Smooth muscle cell (in vitro differentiated cells): ENCODE results near the gene ACOXL. TPM values are rescaled to one million over a fixed set of nuclear protein-coding genes. Genes with fewer than 3 reads are reported as not detected.

ENCODE experiments used
- DNase-seq: peaks from one replicate; lab custom pipeline; 2025; ENCODE audit not compliant: unreplicated experiment; lab: John Stamatoyannopoulos, UW
- H2AFZ ChIP-seq: fragments of 200-600 bp; sonication (generic); 2 replicates; pipeline ENCODE4 v1.6.0; 2016; ENCODE audit warnings: antibody characterized with exemption, low read depth, mild to moderate bottlenecking
- H3F3A ChIP-seq: fragments of 200-600 bp; sonication (generic); 2 replicates; pipeline ENCODE4 v1.6.0; 2017; ENCODE audit warnings: antibody characterized with exemption, low read depth
- H3K27ac ChIP-seq: fragments of 200-600 bp; sonication (generic); 2 replicates; pipeline ENCODE4 v1.5.1; 2016; ENCODE audit warnings: low read depth, mild to moderate bottlenecking
- H3K27me3 ChIP-seq: fragments of 200-600 bp; sonication (generic); 2 replicates; pipeline ENCODE4 v1.6.1; 2016; ENCODE audit warnings: low read depth, mild to moderate bottlenecking
- H3K36me3 ChIP-seq: fragments of 200-600 bp; sonication (generic); 2 replicates; pipeline ENCODE4 v1.5.1; 2016; ENCODE audit warnings: low read depth
- H3K4me1 ChIP-seq: fragments of 200-600 bp; sonication (generic); 2 replicates; pipeline ENCODE4 v1.5.1; 2016; ENCODE audit warnings: low read depth
- H3K4me2 ChIP-seq: fragments of 200-600 bp; sonication (generic); 2 replicates; pipeline ENCODE4 v1.6.0; 2016; ENCODE audit warnings: mild to moderate bottlenecking
- H3K4me3 ChIP-seq: fragments of 200-600 bp; sonication (generic); 2 replicates; pipeline ENCODE4 v1.5.1; 2016; ENCODE audit warnings: mild to moderate bottlenecking
- H3K79me2 ChIP-seq: fragments of 200-600 bp; sonication (generic); 2 replicates; pipeline ENCODE4 v1.6.0; 2016; ENCODE audit warnings: low read depth, mild to moderate bottlenecking
- H3K9ac ChIP-seq: fragments of 200-600 bp; sonication (generic); 2 replicates; pipeline ENCODE4 v1.6.0; 2016; ENCODE audit warnings: low read depth
- H3K9me3 ChIP-seq: fragments of 200-600 bp; sonication (generic); replicated peaks from 2 replicates; pipeline ENCODE4 v1.5.1; 2016; ENCODE audit warnings: low read depth
- H4K20me1 ChIP-seq: fragments of 200-600 bp; sonication (generic); 2 replicates; pipeline ENCODE4 v1.6.0; 2016; ENCODE audit warnings: low read depth
- WGBS: methylation state at CpG from one replicate; pipeline ENCODE4 v1.1.7; 2016; ENCODE audit warnings: low lambda C conversion rate; 5-methylcytosine and 5-hydroxymethylcytosine counted together
- polyA plus RNA-seq: library from polyadenylated mRNA; unstranded; fragments of >200 nt; fragmentation: Nextera tagmentation; extraction: Ambion mirVana; gene quantifications from 2 replicates; pipeline ENCODE4 v1.2.1, GENCODE V29; 2016
- total RNA-seq: library from RNA; depleted of rRNA; stranded (reverse); fragments of >200 nt; gene quantifications from 2 replicates; pipeline ENCODE4 v1.2.3, GENCODE V29; 2014
- TF ChIP-seq, protein P1 (sequence below): fragments of 200-600 bp; sonication (generic); IDR thresholded peaks from 2 replicates; pipeline ENCODE4 v1.5.1; 2017; ENCODE audit warnings: borderline replicate concordance, mild to moderate bottlenecking, antibody characterized with exemption; ENCODE audit not compliant: insufficient read depth, poor library complexity, severe bottlenecking

The ACOXL gene
- total and polyA plus RNA-seq, 2 experiments from 2014 or later, result not detected

DNA sequence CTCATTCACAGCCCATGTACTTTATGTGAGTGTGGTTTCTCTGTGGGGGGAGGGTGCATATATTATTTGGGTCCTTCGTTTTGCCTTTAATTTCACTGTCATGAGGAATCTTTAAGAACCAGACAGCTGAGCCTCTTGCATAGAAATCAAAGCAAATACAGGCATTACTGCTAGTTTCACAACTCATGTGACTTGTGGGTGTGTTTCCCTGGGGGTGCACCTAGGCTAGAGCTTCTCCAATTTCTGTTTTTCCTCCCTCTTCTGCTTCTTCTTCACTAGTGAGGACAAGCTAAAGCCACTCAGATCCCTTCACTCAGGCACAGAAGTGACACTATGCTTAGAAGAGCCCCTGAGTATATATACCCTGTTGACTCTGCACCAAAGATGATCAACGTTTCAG, 131.4 kb downstream of the ACOXL start:
- Histone ChIP-seq H3K27ac (no peak overlapping the region), H3F3A (no peaks in the 10 kb centered on the region), H4K20me1 (no peaks in the 10 kb centered on the region), H3K27me3 (peaks cover 38% of the 10 kb centered on the region), H3K9ac (no peak overlapping the region), H3K4me1 (peaks cover 5% of the 10 kb centered on the region), H2AFZ (no peak overlapping the region), H3K4me3 (no peak overlapping the region), H3K4me2 (no peak overlapping the region), H3K9me3 (no peaks in the 10 kb centered on the region), H3K79me2 (no peaks in the 10 kb centered on the region), H3K36me3 (no peaks in the 10 kb centered on the region)
- WGBS, result 93% methylated on average over 2 of the region's 2 CpGs
- TF ChIP-seq, protein P1, sequence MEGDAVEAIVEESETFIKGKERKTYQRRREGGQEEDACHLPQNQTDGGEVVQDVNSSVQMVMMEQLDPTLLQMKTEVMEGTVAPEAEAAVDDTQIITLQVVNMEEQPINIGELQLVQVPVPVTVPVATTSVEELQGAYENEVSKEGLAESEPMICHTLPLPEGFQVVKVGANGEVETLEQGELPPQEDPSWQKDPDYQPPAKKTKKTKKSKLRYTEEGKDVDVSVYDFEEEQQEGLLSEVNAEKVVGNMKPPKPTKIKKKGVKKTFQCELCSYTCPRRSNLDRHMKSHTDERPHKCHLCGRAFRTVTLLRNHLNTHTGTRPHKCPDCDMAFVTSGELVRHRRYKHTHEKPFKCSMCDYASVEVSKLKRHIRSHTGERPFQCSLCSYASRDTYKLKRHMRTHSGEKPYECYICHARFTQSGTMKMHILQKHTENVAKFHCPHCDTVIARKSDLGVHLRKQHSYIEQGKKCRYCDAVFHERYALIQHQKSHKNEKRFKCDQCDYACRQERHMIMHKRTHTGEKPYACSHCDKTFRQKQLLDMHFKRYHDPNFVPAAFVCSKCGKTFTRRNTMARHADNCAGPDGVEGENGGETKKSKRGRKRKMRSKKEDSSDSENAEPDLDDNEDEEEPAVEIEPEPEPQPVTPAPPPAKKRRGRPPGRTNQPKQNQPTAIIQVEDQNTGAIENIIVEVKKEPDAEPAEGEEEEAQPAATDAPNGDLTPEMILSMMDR, result no peak
- DNase-seq, result no peak

DNA sequence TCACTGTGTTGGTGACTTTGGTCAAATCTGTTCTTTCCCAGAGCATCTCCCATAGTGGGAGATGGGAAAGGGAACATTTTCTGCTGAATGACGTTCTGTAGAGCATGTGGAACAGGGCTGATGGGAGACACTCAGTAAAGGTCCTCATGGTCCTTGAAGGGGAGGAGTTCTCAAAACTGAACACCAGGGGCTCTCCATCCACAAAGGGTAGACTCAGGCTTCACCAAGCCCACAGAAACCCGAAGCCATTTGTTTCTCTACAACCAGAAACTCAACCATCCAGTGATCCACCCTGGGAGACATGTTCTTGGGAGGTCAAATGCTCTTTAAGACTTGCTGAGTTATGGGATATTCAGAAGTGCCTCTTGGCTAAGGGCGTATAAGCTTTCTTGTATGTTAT, 131.8 kb downstream of the ACOXL start:
- no peak overlapping the region for H2AFZ ChIP-seq
- peaks cover 5% of the 10 kb centered on the region for H3K4me1 ChIP-seq
- peaks cover 33% of the 10 kb centered on the region for H3K27me3 ChIP-seq
- no peak overlapping the region for H3K4me2 ChIP-seq
- H3K27ac ChIP-seq, result no peak overlapping the region
- H3K9me3 ChIP-seq, result no peaks in the 10 kb centered on the region
- no peak overlapping the region for H3K9ac ChIP-seq
- H3K4me3 ChIP-seq, result no peak overlapping the region
- H3K36me3 ChIP-seq, result no peaks in the 10 kb centered on the region
- H3K79me2 ChIP-seq, result no peaks in the 10 kb centered on the region
- TF ChIP-seq, protein P1, result no peak
- no peak for DNase-seq
- no peaks in the 10 kb centered on the region for H4K20me1 ChIP-seq
- WGBS, result 89% methylated on average over 3 of the region's 3 CpGs
- H3F3A ChIP-seq, result no peaks in the 10 kb centered on the region

DNA sequence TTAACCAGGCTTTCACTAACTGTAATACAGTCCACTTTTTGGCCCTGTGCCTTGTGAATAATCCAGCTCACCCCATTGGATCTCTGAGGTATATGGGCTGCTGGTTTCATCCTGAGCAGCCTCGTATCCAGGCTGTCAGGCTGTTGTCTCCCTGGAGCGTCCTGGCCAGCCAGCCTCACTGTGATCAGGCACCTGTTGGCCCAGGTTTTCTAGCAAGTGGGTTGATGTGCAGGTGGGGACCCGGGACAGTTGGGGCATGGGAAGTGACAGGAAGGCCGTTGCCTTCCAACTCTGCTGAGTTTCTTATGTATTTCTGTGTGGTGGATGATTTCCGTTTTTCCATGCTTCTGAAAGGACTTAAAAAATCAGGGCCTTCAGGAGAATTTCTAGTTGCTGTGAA, 132.4 kb downstream of the ACOXL start:
- no peak for DNase-seq
- Histone ChIP-seq H4K20me1 (no peaks in the 10 kb centered on the region), H3K27me3 (peaks cover 28% of the 10 kb centered on the region), H3K27ac (no peak overlapping the region), H3K4me2 (no peak overlapping the region), H3K9me3 (no peaks in the 10 kb centered on the region), H3K9ac (no peak overlapping the region), H2AFZ (no peak overlapping the region), H3F3A (no peaks in the 10 kb centered on the region), H3K4me3 (no peak overlapping the region), H3K79me2 (no peaks in the 10 kb centered on the region), H3K36me3 (no peaks in the 10 kb centered on the region), H3K4me1 (peaks cover 5% of the 10 kb centered on the region)
- WGBS, result 84% methylated on average over 5 of the region's 5 CpGs
- TF ChIP-seq, protein P1, result no peak

DNA sequence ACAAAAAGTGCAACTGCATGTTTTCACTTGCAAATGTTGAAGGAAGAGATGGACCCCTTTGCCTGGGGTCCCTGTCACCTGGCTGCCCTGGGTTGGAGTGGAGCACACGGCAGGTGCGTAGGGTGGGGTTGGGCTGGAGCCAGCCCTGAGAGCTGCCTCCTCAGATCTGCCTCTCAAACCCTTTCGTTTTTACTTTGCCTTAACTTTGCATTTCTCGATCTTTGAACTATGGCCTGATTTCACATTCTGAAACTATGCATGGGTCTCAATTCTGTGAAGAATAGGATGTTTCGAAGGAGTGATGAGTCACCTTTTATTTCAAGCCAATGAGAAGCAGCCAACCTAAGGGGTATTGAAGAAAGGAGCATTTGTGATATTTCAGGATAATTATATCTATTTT, 132.8 kb downstream of the ACOXL start:
- no peak overlapping the region for H3K9ac ChIP-seq
- peaks cover 25% of the 10 kb centered on the region for H3K27me3 ChIP-seq
- H3K27ac ChIP-seq, result no peak overlapping the region
- no peak overlapping the region for H3K4me2 ChIP-seq
- H3K9me3 ChIP-seq, result no peaks in the 10 kb centered on the region
- peaks cover 5% of the 10 kb centered on the region for H3K4me1 ChIP-seq
- no peak overlapping the region for H2AFZ ChIP-seq
- 85% methylated on average over 5 of the region's 5 CpGs for WGBS
- H3K4me3 ChIP-seq, result no peak overlapping the region
- no peaks in the 10 kb centered on the region for H3F3A ChIP-seq
- no peaks in the 10 kb centered on the region for H3K36me3 ChIP-seq
- no peak for DNase-seq
- H3K79me2 ChIP-seq, result no peaks in the 10 kb centered on the region
- TF ChIP-seq, protein P1, result no peak
- no peaks in the 10 kb centered on the region for H4K20me1 ChIP-seq
